Measurements from ENCODE around the gene CXCL11.

The CXCL11 gene

DNA sequence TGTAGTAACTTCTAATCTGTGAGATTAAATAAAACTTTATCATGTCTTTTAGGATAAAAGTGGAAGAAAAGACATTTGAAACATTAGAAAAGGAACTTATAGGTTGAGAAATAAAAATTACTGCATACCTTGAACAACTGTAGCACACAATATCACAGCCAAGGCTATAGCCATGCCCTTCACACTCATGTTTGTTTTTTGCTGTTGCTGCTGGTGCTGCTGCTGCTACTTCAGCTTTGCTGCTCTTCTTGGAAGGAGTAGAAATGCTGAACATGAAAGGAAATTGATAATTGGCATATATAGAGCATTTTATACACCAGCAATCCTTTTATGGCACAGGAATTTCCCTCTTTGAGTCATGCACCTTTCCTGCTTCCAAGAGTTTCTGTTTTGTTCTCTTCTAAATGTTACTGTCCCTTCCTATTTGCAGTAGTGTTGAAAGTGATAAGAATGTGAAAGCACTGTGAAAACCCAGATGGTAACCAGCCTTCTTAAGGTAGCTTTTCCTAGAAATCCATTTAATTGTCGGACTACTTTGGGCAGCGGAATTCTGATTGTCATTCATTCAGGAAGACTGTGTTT, at the start of gene CXCL11:
CXCL11 (minus strand) TSS at position 272 of the 582 bp plus-strand sequence; CDS start at position 189, 83 bp downstream.
- H3K4me1 Mint-ChIP-seq, result no peaks in the 10 kb centered on the region
- no peak within 1 kb of the TSS for H3K27ac Mint-ChIP-seq
- no peaks in the 10 kb centered on the region for H3K9me3 Mint-ChIP-seq
- no peaks in the 10 kb centered on the region for H3K36me3 Mint-ChIP-seq
- ATAC-seq (no peak), DNase-seq (ENCODE audit: low spot score in 2 of 2) (no peak)
- H3K4me3 Mint-ChIP-seq, result no peak within 1 kb of the TSS

DNA sequence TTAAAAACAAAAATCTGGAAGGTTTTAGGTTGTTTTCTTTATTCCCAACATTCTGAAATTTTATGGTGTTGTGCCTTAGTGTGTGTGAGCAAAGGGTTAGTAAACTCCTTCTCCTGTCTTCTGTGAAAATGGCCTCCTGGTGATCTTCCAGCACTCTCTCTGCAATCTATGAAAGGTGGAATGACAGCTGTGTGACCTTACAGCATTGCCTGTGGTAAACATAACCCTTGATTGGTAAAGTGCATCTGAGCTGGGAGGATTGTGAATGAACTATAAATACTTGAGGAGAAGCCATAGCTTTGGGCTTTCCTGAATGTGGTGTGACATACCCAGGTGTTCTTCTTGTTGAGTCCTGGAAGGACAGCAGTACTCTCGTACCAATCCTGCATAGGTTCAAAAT, 48.7 kb upstream of the CXCL11 start:
- no peaks in the 10 kb centered on the region for H3K4me1 Mint-ChIP-seq
- no peak for ATAC-seq
- H3K9me3 Mint-ChIP-seq, result no peaks in the 10 kb centered on the region

DNA sequence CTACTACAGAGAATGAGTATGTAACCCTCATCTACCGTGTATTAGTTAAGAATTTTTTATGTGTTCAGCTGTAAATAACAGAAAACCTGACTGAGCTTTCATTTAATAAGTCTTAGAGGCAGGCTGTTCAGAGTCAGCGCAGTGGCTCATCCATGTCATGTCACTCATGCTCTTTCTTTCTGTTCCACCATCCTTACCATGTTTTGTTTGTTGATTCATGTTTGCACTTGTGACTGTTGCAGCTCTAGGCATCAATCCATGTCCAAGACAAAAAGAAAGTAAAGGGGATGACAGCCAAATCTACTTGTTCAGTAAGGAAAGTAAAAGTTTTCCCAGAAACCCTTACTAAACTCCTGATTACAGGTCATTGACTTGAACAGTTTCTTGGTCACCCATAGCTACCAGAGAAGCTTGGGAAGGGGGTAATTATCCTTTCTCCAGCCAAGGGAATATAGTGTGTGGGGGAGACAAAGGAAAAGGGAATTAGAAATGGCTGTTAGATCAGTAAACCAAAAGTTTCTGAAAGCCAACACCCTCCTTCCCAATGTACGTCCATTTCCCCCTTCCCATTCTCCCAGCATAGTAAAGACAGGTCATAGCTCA, 47.6 kb upstream of the CXCL11 start:
- no peak for ATAC-seq
- Mint-ChIP-seq H3K9me3 (no peaks in the 10 kb centered on the region), H3K4me1 (no peaks in the 10 kb centered on the region), H3K36me3 (no peaks in the 10 kb centered on the region), H3K27ac (no peak overlapping the region), H3K4me3 (no peak overlapping the region)
- DNase-seq (ENCODE audit: low spot score in 2 of 2), result no peak

More for the DNA sequence above, 48.7 kb upstream of the CXCL11 start:
- Mint-ChIP-seq H3K36me3 (no peaks in the 10 kb centered on the region), H3K27ac (no peak overlapping the region), H3K4me3 (no peak overlapping the region)
- no peak for DNase-seq (ENCODE audit: low spot score in 2 of 2)

DNA sequence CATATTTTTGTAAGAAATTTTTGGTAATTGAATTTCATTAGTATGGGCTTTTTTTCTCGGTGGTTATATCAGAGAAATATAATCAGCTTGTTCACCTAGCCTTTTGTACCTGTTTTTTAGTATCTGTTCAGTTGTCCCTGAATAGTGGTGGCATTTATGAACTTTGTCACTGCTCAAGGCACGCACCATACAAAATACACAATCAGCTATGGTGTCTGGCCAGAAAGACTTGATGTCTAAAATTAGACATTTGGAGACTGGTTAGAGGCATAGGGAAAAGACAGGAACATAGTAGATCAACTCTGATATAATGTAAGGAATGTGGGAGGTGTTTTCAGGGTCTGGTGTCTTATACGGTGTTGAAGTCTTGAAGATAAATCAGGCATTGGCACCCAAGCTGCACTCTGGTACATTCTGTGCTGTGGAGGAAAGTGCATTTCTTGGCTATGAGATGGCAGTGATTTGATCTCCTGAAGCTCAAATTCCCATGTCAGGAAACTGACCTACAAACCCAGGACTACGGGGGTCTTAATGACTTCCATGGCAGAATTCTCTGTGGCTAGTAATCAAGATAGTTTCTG, 42.3 kb upstream of the CXCL11 start:
- DNase-seq (ENCODE audit: low spot score in 2 of 2) (no peak), ATAC-seq (no peak)
- H3K27ac Mint-ChIP-seq, result no peak overlapping the region
- no peaks in the 10 kb centered on the region for H3K36me3 Mint-ChIP-seq
- H3K9me3 Mint-ChIP-seq, result no peaks in the 10 kb centered on the region
- no peaks in the 10 kb centered on the region for H3K4me1 Mint-ChIP-seq
- H3K4me3 Mint-ChIP-seq, result no peak overlapping the region

DNA sequence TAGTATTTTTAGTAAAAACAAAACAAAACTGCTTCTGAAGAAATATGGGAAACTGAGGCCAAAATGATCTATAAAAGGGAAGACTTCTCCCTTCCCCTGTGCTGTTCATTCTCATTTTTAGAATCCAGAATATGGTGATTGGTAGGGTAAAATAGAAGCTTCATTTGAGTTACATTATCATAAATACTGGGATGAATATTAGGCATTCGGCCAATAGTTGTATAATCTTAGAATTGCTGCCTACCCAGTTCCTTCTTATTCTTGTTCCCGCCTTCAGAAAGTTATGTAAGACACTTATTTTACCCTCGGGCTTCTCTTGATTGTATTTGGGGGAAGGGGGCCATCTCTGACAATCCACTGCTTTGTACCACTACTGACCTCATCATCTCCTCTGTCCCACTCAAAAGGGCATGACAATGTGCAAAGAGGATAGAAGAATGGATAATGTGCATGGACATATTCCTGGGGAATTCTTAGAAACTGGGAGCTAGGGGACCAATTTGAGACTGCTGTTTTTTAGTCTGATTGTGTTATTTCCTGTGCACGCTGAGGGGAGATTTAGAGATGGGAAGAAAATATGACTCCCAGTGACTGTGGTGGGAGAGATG, 39.2 kb upstream of the CXCL11 start:
- Mint-ChIP-seq H3K36me3 (no peaks in the 10 kb centered on the region), H3K4me1 (no peaks in the 10 kb centered on the region), H3K27ac (no peak overlapping the region), H3K4me3 (no peak overlapping the region), H3K9me3 (no peaks in the 10 kb centered on the region)
- ATAC-seq, result no peak
- DNase-seq (ENCODE audit: low spot score in 2 of 2), result no peak

DNA sequence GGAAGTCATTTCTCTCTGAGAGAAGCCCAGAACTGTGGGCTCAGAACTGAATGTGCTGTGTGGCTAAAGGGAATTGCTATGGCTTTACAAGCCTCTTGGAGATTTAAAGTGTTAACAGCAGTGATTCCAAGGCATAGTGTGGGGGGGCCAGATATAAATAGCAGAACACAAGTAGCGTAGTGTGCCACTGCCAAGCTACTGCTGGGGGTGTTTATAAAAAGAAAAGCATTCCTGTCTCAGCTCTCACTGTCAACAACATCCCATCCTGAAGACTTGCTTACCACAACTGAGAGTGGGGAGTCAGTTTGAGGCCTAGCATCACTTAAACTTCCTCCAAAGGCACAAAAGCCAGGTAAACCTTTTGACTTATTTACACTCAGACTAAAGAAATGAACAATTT, 38.6 kb upstream of the CXCL11 start, which contains the start of gene ART3:
ART3 (plus strand) TSS at position 242 of the 400 bp plus-strand sequence. CDS start 1,181 bp downstream, outside the sequence.
- H3K36me3 Mint-ChIP-seq, result no peaks in the 10 kb centered on the region
- DNase-seq (ENCODE audit: low spot score in 2 of 2) (no peak), ATAC-seq (no peak)
- H3K27ac Mint-ChIP-seq, result no peak within 1 kb of the TSS
- no peaks in the 10 kb centered on the region for H3K4me1 Mint-ChIP-seq
- H3K9me3 Mint-ChIP-seq, result no peaks in the 10 kb centered on the region
- no peak within 1 kb of the TSS for H3K4me3 Mint-ChIP-seq

DNA sequence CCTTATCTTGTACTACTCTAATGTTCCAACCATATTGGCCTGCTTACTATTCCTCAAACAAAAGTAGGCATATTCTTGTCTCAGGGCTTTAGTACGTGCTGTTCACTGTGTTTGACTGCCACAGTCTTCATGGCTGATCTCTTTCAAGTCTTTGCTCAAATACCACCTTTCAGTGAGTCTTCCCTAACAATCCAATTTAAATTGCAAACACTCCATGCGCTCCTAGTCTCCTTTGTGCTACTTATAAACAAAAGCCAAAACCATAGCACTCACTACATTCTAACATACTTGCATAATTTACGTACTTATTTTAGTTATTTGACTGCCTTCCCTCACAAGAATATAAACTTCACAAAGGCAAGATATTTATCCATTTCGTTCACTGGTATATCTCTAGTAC, 36.9 kb upstream of the CXCL11 start:
- no peaks in the 10 kb centered on the region for H3K9me3 Mint-ChIP-seq
- ATAC-seq, result no peak
- no peak overlapping the region for H3K27ac Mint-ChIP-seq
- H3K4me3 Mint-ChIP-seq, result no peak overlapping the region
- H3K4me1 Mint-ChIP-seq, result no peaks in the 10 kb centered on the region
- no peaks in the 10 kb centered on the region for H3K36me3 Mint-ChIP-seq
- DNase-seq (ENCODE audit: low spot score in 2 of 2), result no peak

DNA sequence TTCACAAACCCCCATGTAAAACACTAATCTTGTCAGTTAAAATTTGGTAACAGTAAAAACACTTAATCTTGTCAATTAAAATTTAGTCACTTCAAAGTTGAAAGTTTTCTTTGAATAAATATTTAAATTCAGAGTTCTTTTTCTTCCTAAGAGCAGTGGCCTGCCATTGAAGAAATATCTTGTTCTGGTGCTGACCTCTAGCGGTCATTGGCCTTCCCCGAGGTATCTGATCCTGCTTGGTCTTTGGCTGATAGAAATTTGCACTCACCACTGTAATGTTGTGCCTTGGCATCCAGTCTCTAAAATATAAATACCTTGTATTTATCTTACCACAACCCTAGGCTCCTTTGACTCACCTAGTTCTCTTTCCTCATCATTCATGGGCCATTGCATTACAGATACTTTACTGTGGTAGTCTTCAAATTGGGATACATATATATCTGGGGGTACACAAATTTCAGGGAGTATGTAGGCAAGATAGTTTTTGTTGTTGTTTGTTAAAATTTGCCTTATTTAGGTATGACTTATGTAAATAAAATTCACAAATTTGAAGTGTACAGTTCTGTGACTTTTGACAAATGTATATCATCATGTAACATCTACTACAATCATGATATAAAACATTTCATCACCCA, 31.9 kb upstream of the CXCL11 start:
- H3K36me3 Mint-ChIP-seq, result no peaks in the 10 kb centered on the region
- no peaks in the 10 kb centered on the region for H3K4me1 Mint-ChIP-seq
- H3K9me3 Mint-ChIP-seq, result no peaks in the 10 kb centered on the region
- DNase-seq (ENCODE audit: low spot score in 2 of 2) (peak; percentile 60 to 82), ATAC-seq (peak; percentile 89)
- no peak overlapping the region for H3K27ac Mint-ChIP-seq
- H3K4me3 Mint-ChIP-seq, result no peak overlapping the region

DNA sequence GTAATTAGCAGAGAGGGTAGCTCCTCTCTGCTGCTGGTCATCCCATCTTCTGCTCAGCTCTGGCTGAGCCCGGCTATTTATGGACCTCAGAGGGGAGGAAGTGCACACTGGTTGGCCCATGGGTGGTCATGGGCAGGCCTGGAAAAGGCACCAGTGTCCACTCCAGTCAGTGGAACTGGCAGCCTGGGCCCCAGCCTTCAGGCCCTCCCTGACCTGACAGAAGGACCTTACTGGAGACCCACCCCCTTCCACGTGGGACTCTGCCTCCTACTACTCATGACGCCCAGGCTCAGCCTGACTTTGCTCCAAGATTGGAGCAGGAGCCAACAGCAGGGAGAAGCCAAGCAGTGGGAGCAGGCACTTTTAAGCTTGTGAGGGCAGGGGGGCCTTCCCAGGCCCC, 30.7 kb upstream of the CXCL11 start:
- H3K9me3 Mint-ChIP-seq, result no peaks in the 10 kb centered on the region
- DNase-seq (ENCODE audit: low spot score in 2 of 2) (no peak), ATAC-seq (peak; percentile 37)
- H3K27ac Mint-ChIP-seq, result no peak overlapping the region
- H3K4me3 Mint-ChIP-seq, result no peak overlapping the region
- H3K36me3 Mint-ChIP-seq, result no peaks in the 10 kb centered on the region
- H3K4me1 Mint-ChIP-seq, result no peaks in the 10 kb centered on the region

DNA sequence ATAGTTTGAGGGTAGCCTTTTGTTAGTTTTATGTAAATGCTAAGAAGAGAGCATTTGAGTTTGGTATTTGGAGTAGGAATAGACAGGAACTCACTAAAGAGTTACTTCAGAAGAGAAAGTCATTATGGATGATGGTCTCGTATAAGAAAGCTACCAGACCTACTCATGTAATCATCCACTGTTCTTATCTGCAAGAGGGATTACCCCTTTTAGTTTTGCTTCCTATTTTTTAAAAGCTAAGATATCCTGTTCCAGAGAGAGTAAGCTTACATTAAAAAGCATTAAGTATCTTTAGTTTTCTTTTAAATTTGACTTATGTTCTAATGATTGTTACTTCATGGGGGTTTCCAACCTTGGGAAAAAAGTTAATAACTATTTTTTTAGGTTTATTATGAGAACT, 26.1 kb upstream of the CXCL11 start:
- no peak for ATAC-seq
- no peaks in the 10 kb centered on the region for H3K9me3 Mint-ChIP-seq
- no peak for DNase-seq (ENCODE audit: low spot score in 2 of 2)
- no peak overlapping the region for H3K27ac Mint-ChIP-seq
- peaks cover 29% of the 10 kb centered on the region for H3K4me1 Mint-ChIP-seq
- no peak overlapping the region for H3K4me3 Mint-ChIP-seq
- H3K36me3 Mint-ChIP-seq, result no peaks in the 10 kb centered on the region

DNA sequence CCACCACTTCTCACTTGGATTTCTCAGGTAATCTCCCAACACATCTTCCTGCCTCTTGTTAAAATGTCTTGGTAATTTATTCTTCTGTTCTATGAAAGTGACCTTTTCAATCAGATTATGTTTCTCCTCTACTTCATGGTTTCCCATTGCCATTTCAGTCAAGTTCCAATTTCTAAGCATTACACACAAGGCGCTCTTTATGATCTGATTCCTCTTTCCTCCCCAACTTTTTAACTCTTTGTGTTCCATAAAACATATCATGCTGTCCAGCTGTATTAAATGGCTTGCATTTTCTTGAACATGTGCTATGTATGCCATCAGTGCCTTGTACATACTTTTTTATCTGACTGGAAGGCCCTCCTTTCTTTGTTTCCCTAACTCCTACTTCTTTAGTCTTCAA, 25.6 kb upstream of the CXCL11 start:
- no peaks in the 10 kb centered on the region for H3K9me3 Mint-ChIP-seq
- H3K4me1 Mint-ChIP-seq, result peaks cover 31% of the 10 kb centered on the region
- no peak overlapping the region for H3K4me3 Mint-ChIP-seq
- no peak for DNase-seq (ENCODE audit: low spot score in 2 of 2)
- ATAC-seq, result no peak
- no peak overlapping the region for H3K27ac Mint-ChIP-seq
- H3K36me3 Mint-ChIP-seq, result no peaks in the 10 kb centered on the region

DNA sequence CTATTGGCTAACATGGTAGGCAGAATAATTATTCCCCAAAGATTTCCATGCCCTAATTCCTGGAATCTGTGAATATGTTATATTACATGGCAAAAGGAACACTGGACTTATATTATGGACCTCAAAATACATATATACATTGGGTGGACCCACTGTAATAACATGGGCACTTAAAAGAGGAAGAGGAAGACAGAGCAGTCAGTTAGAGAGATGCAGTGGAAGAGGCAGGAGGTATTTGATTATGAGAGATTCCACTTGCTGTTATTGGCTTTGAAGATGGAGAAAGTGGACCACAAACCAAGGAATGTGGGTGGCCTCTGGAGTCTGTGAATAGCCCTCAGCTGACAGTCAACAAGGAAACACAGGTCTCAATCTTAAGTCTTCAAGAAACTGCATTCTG, 24.6 kb upstream of the CXCL11 start:
- H3K9me3 Mint-ChIP-seq, result no peaks in the 10 kb centered on the region
- no peak for DNase-seq (ENCODE audit: low spot score in 2 of 2)
- no peak for ATAC-seq
- peaks cover under 1% of the 10 kb centered on the region for H3K36me3 Mint-ChIP-seq
- peaks cover 40% of the 10 kb centered on the region for H3K4me1 Mint-ChIP-seq
- H3K4me3 Mint-ChIP-seq, result no peak overlapping the region
- no peak overlapping the region for H3K27ac Mint-ChIP-seq

DNA sequence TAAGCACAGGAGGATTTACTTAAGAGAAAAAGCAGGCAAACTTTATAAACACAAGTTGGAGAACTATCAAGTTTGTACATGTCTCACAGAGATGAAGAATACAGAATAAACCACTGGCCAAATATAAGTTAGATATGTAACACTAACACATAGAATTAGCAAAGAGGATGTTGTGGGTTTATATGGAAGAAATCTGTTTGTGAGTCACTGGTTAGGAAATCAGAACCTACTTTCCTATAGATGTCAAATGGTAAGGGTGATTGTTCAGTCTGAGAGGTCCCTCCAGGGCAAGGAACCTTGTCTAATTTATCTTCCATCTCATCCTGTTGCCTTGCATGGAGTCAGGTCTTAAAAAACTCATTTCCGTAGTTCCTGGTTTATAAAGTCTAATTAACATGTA, 23.9 kb upstream of the CXCL11 start:
- Mint-ChIP-seq H3K4me1 (peaks cover 47% of the 10 kb centered on the region), H3K9me3 (no peaks in the 10 kb centered on the region), H3K27ac (no peak overlapping the region), H3K4me3 (peak overlapping the region; percentile 33), H3K36me3 (peaks cover 5% of the 10 kb centered on the region)
- DNase-seq (ENCODE audit: low spot score in 2 of 2) (no peak), ATAC-seq (peak; percentile 71)

DNA sequence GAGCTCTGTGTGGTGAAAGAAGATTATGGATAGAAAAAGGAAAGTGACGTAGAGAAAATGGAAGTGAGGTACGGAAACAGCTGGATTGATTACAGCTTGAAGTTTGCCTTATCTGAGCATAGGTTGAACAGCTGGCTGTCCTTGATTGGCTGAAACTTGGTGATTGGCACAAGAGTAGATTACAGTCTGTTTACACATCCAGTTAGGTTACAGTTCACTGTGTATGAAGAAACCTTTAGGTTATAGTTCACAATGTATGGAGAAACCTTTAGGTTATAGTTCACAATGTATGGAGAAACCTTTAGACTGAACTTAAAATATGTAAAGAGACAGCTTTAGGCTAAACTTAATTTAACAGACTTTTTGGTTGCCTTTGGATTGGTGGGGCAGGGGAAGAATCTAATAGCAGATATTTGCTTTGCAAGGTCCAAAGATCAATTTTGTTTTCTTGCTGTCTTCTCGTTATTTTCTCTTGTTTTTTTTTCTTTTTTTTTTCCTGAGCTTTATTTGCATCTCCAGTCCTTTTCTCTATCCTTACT, 23.1 kb upstream of the CXCL11 start:
- peak overlapping the region; percentile 49 for H3K27ac Mint-ChIP-seq
- H3K4me1 Mint-ChIP-seq, result peaks cover 48% of the 10 kb centered on the region

DNA sequence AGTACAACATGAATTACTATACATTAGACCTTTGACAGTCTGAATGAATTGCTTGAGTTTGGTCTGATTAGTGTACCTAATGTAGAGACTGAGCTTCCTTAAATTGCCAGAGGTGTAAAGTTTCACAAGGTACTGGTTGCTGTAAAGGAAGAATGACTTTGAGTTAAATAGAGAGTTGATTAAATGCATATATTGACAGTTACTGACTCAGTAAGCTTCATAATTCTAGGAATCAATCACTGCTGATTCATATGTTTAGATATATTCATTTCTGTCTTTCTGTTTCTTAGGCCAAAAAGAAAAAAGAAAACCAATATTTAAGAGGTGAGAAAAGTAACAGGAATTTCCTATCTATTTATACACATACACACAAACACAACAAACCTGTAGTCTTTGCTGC, 22.4 kb upstream of the CXCL11 start:
- H3K9me3 Mint-ChIP-seq, result no peaks in the 10 kb centered on the region
- peak overlapping the region; percentile 33 for H3K4me3 Mint-ChIP-seq
- ATAC-seq (peak; percentile 84), DNase-seq (ENCODE audit: low spot score in 2 of 2) (no peak)
- H3K4me1 Mint-ChIP-seq, result peaks cover 48% of the 10 kb centered on the region
- peaks cover 5% of the 10 kb centered on the region for H3K36me3 Mint-ChIP-seq
- peak overlapping the region; percentile 49 for H3K27ac Mint-ChIP-seq

More for the DNA sequence above, 23.1 kb upstream of the CXCL11 start:
- ATAC-seq, result no peak
- Mint-ChIP-seq H3K4me3 (peak overlapping the region; percentile 33), H3K9me3 (no peaks in the 10 kb centered on the region), H3K36me3 (peaks cover 5% of the 10 kb centered on the region)
- DNase-seq (ENCODE audit: low spot score in 2 of 2), result no peak

Data from stimulated activated effector memory CD8-positive, alpha-beta T cell treated with anti-CD3 and anti-CD28 coated beads, Interleukin-12 subunit alpha, Interleukin-12 subunit beta, amount 100 ng/mL, for 72 hours (primary cell).